Tibial artery (tissue), 4 donors: ENCODE measurements around the gene TCF4.

Experiments used
- DNase-seq, 2 donors: peaks; one replicate each; pipeline ENCODE4 v3.0.0-alpha.2; 2019
- H3K27ac ChIP-seq, 2 donors: fragments of 200-600 bp; sonication (generic) in 1 of 2; 1 replicate in 1 of 2; 2 replicates in 1 of 2; pipeline ENCODE4 v1.5.1; 2018 to 2019; ENCODE audit warnings: mild to moderate bottlenecking in 1 of 2
- H3K27me3 ChIP-seq, 2 donors: fragments of 200-600 bp; sonication (generic) in 1 of 2; one replicate each; pipeline versions ENCODE4 v1.5.1 to v1.6.0; 2016 to 2019
- H3K36me3 ChIP-seq, 3 donors: fragments of 200-600 bp; sonication (generic) in 2 of 3; one replicate each; pipeline ENCODE4 v1.5.1; 2016 to 2019; ENCODE audit warnings: mild to moderate bottlenecking in 2 of 3
- H3K4me1 ChIP-seq, 4 donors: fragments of 200-600 bp; sonication (generic) in 2 of 4; 1 replicate in 3 of 4; 2 replicates in 1 of 4; pipeline ENCODE4 v1.5.1; 2016 to 2019
- H3K4me3 ChIP-seq, 2 donors: fragments of 200-600 bp; sonication (generic) in 1 of 2; 1 replicate in 1 of 2; 2 replicates in 1 of 2; pipeline ENCODE4 v1.5.1; 2018 to 2019; ENCODE audit warnings: mild to moderate bottlenecking in 2 of 2
- H3K9me3 ChIP-seq, 3 donors: fragments of 200-600 bp; sonication (generic) in 1 of 3; one replicate each; pipeline ENCODE4 v1.5.1; 2016 to 2019
- CTCF ChIP-seq, 2 experiments: fragments of 200-600 bp in 1 of 2; fragments of 450-650 bp in 1 of 2; IDR thresholded peaks; one replicate each; pipeline ENCODE4 v1.5.1; 2017 to 2019; ENCODE audit warnings: antibody characterized with exemption in 2 of 2, mild to moderate bottlenecking in 1 of 2, moderate library complexity in 1 of 2
- intact Hi-C: fragments of 100-400 bp; cut with DNase I; formaldehyde crosslinking; loops from one replicate; pipeline ENCODE4 v1.15.0; 2023; ENCODE audit warnings: low total_unique reads

The TCF4 gene

DNA sequence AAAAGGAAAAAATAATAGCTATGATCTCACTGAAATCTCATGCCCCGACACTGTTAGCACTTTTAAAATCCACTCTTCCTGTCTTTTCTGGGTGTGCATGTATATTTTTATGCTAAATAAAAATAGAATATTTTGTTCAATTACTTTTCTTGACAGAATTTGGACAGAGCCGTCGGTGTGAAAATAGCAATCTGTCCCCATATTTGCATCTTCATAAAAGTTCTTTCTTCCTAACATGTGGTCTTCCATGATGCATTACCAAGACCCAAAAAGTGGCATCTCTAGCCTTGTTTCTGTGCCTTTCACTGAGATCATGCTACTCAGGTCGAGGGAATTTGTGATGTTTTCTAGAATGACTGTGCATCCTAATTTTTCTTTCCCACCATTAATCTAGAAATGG is 329.9 kb downstream of the TCF4 start:
- Histone ChIP-seq H3K27me3 (no peaks in the 10 kb centered on the region), H3K9me3 (no peaks in the 10 kb centered on the region), H3K36me3 (peaks cover 41 to 63% (median 43%) of the 10 kb centered on the region in 3 donors), H3K4me3 (no peak overlapping the region), H3K27ac (no peak overlapping the region), H3K4me1 (peaks cover 0 to 8% (median 3%) of the 10 kb centered on the region in 4 donors)
- intact Hi-C loops, result no loop called here
- TF ChIP-seq CTCF (IDR thresholded peaks at IDR 0.05), result no peak
- no peak for DNase-seq

GRCh38 chr18:55256929-55257289 is 331.1 kb downstream of the TCF4 start:
- peaks cover 41 to 63% (median 43%) of the 10 kb centered on the region in 3 donors for H3K36me3 ChIP-seq
- no peak overlapping the region for H3K27ac ChIP-seq
- intact Hi-C loops, result no loop called here
- H3K27me3 ChIP-seq, result no peaks in the 10 kb centered on the region
- H3K4me3 ChIP-seq, result no peak overlapping the region
- peaks cover 0 to 20% (median 7%) of the 10 kb centered on the region in 4 donors for H3K4me1 ChIP-seq
- no peaks in the 10 kb centered on the region for H3K9me3 ChIP-seq
- no peak for DNase-seq
- no peak for TF ChIP-seq CTCF (IDR thresholded peaks at IDR 0.05)

DNA sequence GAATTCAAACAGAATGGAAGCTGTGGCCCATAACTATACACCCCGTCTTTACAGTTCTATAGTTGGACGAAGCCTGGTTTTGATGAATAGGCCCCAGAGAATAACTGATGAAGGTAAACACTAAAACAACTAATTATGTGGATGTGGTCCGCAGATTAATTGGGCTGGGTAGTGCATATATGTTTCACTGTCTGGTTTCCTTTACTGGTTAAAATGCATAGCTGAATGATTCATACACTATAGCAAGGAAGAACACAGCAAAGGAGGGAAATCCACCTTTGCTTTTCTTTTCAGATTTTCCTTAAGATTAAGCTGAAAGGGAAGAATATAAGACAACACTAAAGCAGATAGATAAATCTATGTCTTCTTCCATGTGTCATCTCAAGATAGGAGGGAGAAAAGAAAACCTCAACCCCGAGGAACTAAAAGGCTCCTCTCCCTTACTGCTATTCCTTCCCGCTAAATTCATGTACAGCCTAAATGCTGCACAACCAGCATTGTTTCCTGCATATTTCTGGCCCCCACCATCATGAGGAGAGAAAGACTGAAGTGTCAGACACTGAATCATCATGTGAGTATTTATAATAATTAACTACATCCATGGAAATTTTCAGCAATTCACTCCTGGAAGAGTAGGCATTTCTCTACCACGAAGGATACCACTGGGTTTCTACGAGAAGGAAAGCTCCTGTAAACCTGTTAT is 331.6 kb downstream of the TCF4 start:
- no peaks in the 10 kb centered on the region for H3K27me3 ChIP-seq
- no peak overlapping the region for H3K4me3 ChIP-seq
- peaks cover 39 to 62% (median 40%) of the 10 kb centered on the region in 3 donors for H3K36me3 ChIP-seq
- no peak overlapping the region for H3K27ac ChIP-seq
- no peaks in the 10 kb centered on the region for H3K9me3 ChIP-seq
- TF ChIP-seq CTCF (IDR thresholded peaks at IDR 0.05), result no peak
- DNase-seq, result no peak
- intact Hi-C loops, result no loop called here
- peaks cover 0 to 25% (median 7%) of the 10 kb centered on the region in 4 donors for H3K4me1 ChIP-seq

- H3K4me3 ChIP-seq, result no peak overlapping the region
- intact Hi-C loops, result no loop called here
- DNase-seq, result no peak
- peaks cover 0 to 35% (median 7%) of the 10 kb centered on the region in 4 donors for H3K4me1 ChIP-seq
- H3K36me3 ChIP-seq, result peaks cover 16 to 38% (median 20%) of the 10 kb centered on the region in 3 donors
- H3K27ac ChIP-seq, result peak overlapping the region in 1 of 2 donors; percentile 42
- no peak for TF ChIP-seq CTCF (IDR thresholded peaks at IDR 0.05)
- H3K27me3 ChIP-seq, result no peaks in the 10 kb centered on the region
- H3K9me3 ChIP-seq, result no peaks in the 10 kb centered on the region
Observed at GRCh38 chr18:55253814-55254213, 334.2 kb downstream of the TCF4 start.

- H3K27ac ChIP-seq, result peak overlapping the region; percentile 39 to 42
- H3K9me3 ChIP-seq, result no peaks in the 10 kb centered on the region
- intact Hi-C loops, result no loop called here
- DNase-seq, result no peak
- H3K4me1 ChIP-seq, result peaks cover 0 to 35% (median 7%) of the 10 kb centered on the region in 4 donors
- H3K27me3 ChIP-seq, result no peaks in the 10 kb centered on the region
- no peak for TF ChIP-seq CTCF (IDR thresholded peaks at IDR 0.05)
- peaks cover 14 to 35% (median 19%) of the 10 kb centered on the region in 3 donors for H3K36me3 ChIP-seq
- H3K4me3 ChIP-seq, result no peak overlapping the region
Observed at GRCh38 chr18:55252901-55253300, 335.1 kb downstream of the TCF4 start.
